GM18520 (cell line): ENCODE results near the gene PTDSS2.

Experiments
- ATAC-seq: cut with Tn5 transposase; IDR thresholded peaks from one replicate; pipeline ENCODE4 v1.9.1; 2021; ENCODE audit not compliant: unreplicated experiment

PTDSS2 gene

GRCh38 chr11:489610-490185 lies 39.6 kb downstream of the PTDSS2 start:
- no peak for ATAC-seq

GRCh38 chr11:490186-490929 lies 40.3 kb downstream of the PTDSS2 start:
- ATAC-seq: no peak

- ATAC-seq: no peak
Measured at GRCh38 chr11:490930-491260, 40.8 kb downstream of the PTDSS2 start.

- no peak for ATAC-seq
Measured at GRCh38 chr11:491358-491757, 41.3 kb downstream of the PTDSS2 start.

- ATAC-seq: no peak
Measured at GRCh38 chr11:492427-493226, 42.5 kb downstream of the PTDSS2 start.

- ATAC-seq: no peak
Measured at GRCh38 chr11:494761-495536, 44.9 kb downstream of the PTDSS2 start.

- no peak for ATAC-seq
Measured at GRCh38 chr11:495537-495931, 45.5 kb downstream of the PTDSS2 start.

- no peak for ATAC-seq
Measured at GRCh38 chr11:496834-497564, 46.9 kb downstream of the PTDSS2 start.

- ATAC-seq: no peak
Measured at GRCh38 chr11:497565-498296, 47.7 kb downstream of the PTDSS2 start.

- ATAC-seq: no peak
Measured at GRCh38 chr11:498297-499181, 48.5 kb downstream of the PTDSS2 start.

- ATAC-seq: no peak
Measured at GRCh38 chr11:499201-500076, 49.4 kb downstream of the PTDSS2 start.

- no peak for ATAC-seq
Measured at GRCh38 chr11:501001-501682, 51.1 kb downstream of the PTDSS2 start.

- no peak for ATAC-seq
Measured at GRCh38 chr11:501683-502287, 51.7 kb downstream of the PTDSS2 start.

- no peak for ATAC-seq
Measured at GRCh38 chr11:502288-503178, 52.5 kb downstream of the PTDSS2 start.

- ATAC-seq: no peak
Measured at GRCh38 chr11:503179-503981, 53.3 kb downstream of the PTDSS2 start.
